HG03045 (cell line): ENCODE measurements around the gene TMEM181.
"Not testable (repeated sequence)": the region's sequence is repeated elsewhere in the genome, so short reads cannot be mapped to it uniquely, and the experiment has no call there.

ENCODE experiments used
- ATAC-seq: cut with Tn5 transposase; IDR thresholded peaks from one replicate; pipeline ENCODE4 v1.9.1; 2021; ENCODE audit warnings: mild to moderate bottlenecking, moderate library complexity; ENCODE audit not compliant: unreplicated experiment

The TMEM181 gene

GRCh38 chr6:158536891-158537798, 22.7 kb upstream of the TMEM181 start:
- ATAC-seq = no peak

GRCh38 chr6:158538741-158539140, 21.1 kb upstream of the TMEM181 start:
- no peak for ATAC-seq

- ATAC-seq = no peak
Observed at GRCh38 chr6:158539413-158539812, 20.5 kb upstream of the TMEM181 start.

- no peak for ATAC-seq
Observed at GRCh38 chr6:158539881-158540280, 20.0 kb upstream of the TMEM181 start.

- ATAC-seq = no peak
Observed at GRCh38 chr6:158543606-158544185, 16.2 kb upstream of the TMEM181 start.

GRCh38 chr6:158544428-158544827, 15.5 kb upstream of the TMEM181 start:
- no peak for ATAC-seq

GRCh38 chr6:158545043-158545966, 14.6 kb upstream of the TMEM181 start:
- ATAC-seq = no peak

- no peak for ATAC-seq
Observed at GRCh38 chr6:158548418-158549161, 11.3 kb upstream of the TMEM181 start.

- ATAC-seq = no peak
Observed at GRCh38 chr6:158552055-158552795, 7.7 kb upstream of the TMEM181 start.

- no peak for ATAC-seq
Observed at GRCh38 chr6:158552796-158553138, 7.1 kb upstream of the TMEM181 start.

GRCh38 chr6:158554611-158555361, 5.1 kb upstream of the TMEM181 start:
- no peak for ATAC-seq

GRCh38 chr6:158556113-158556512, 3.8 kb upstream of the TMEM181 start:
- ATAC-seq = no peak

GRCh38 chr6:158557110-158557509, 2.8 kb upstream of the TMEM181 start:
- not testable (repeated sequence) for ATAC-seq

GRCh38 chr6:158557927-158558326, 2.0 kb upstream of the TMEM181 start:
- ATAC-seq = no peak

- no peak for ATAC-seq
Observed at GRCh38 chr6:158558415-158559306, 1.2 kb upstream of the TMEM181 start.

GRCh38 chr6:158559338-158559894, 475 bp upstream of the TMEM181 start:
- ATAC-seq = no peak

- no peak for ATAC-seq
Observed at GRCh38 chr6:158560836-158561320, 987 bp downstream of the TMEM181 start.
